KG1 (cell line): ENCODE data around the gene CFAP74.
A peak's percentile ranks its signal among the peaks of the same experiment; 100 is the strongest.
"Not testable (repeated sequence)": the region's sequence is repeated elsewhere in the genome, so short reads cannot be mapped to it uniquely, and the experiment has no call there.

Experiments used
- DNase-seq: peaks from one replicate; lab custom pipeline; 2025; lab: John Stamatoyannopoulos, UW

The CFAP74 gene

GRCh38 chr1:1895456-1896336, 107.9 kb downstream of the CFAP74 start:
- no peak for DNase-seq

- DNase-seq, result no peak
Measured at GRCh38 chr1:1895060-1895418, 108.5 kb downstream of the CFAP74 start.

- no peak for DNase-seq
Measured at GRCh38 chr1:1894354-1895059, 109.1 kb downstream of the CFAP74 start.

GRCh38 chr1:1893997-1894353, 109.6 kb downstream of the CFAP74 start:
- no peak for DNase-seq

GRCh38 chr1:1893291-1893985, 110.1 kb downstream of the CFAP74 start:
- DNase-seq, result no peak

GRCh38 chr1:1892763-1893120, 110.8 kb downstream of the CFAP74 start:
- no peak for DNase-seq

- DNase-seq, result no peak
Measured at GRCh38 chr1:1892079-1892762, 111.4 kb downstream of the CFAP74 start.

GRCh38 chr1:1891349-1892078, 112.1 kb downstream of the CFAP74 start:
- peak; percentile 13 for DNase-seq

- peak; percentile 94 for DNase-seq
Measured at GRCh38 chr1:1890506-1891348, 112.9 kb downstream of the CFAP74 start, which contains the start of gene GNB1. TSS of gene GNB1 (minus strand) at chr1:1891087. CDS start at chr1:1825453, 65,634 bp downstream.

- no peak for DNase-seq
Measured at GRCh38 chr1:1889847-1890505, 113.6 kb downstream of the CFAP74 start.

GRCh38 chr1:1889090-1889750, 114.4 kb downstream of the CFAP74 start:
- DNase-seq, result no peak

GRCh38 chr1:1883890-1884289, 119.7 kb downstream of the CFAP74 start:
- not testable (repeated sequence) for DNase-seq

GRCh38 chr1:1883092-1883873, 120.3 kb downstream of the CFAP74 start:
- DNase-seq, result no peak

- DNase-seq, result no peak
Measured at GRCh38 chr1:1881727-1882126, 121.9 kb downstream of the CFAP74 start.

- no peak for DNase-seq
Measured at GRCh38 chr1:1880617-1881312, 122.8 kb downstream of the CFAP74 start.

GRCh38 chr1:1879942-1880341, 123.6 kb downstream of the CFAP74 start:
- no peak for DNase-seq

GRCh38 chr1:1877865-1878436, 125.6 kb downstream of the CFAP74 start:
- DNase-seq, result no peak
